Panc1 (cell line): Measurements from ENCODE around the gene ANKRD55. TPM values are rescaled to one million over a fixed set of nuclear protein-coding genes. Genes with fewer than 3 reads are reported as not detected.

Experiments
- ATAC-seq: fragments of 200-7000 bp; cut with Tn5 transposase; 2 replicates; pipeline ENCODE4 v1.9.1; 2020; ENCODE audit warnings: mild to moderate bottlenecking, moderate library complexity
- BruUV-seq: library from RNA; stranded (reverse); fragments of 400-500 nt; replicated peaks from 2 replicates; lab custom pipeline; 2021; lab: Mats Ljungman, UMichigan
- CTCF ChIA-PET: fragments of 300-600 bp; sonication (Branson Sonifier 250); formaldehyde crosslinking; loops from one replicate; lab custom pipeline; 2022; ENCODE audit warnings: antibody characterized with exemption; lab: Charles Lee
- POLR2A ChIA-PET: fragments of 300-600 bp; sonication (Branson Sonifier 250); formaldehyde crosslinking; loops from one replicate; lab custom pipeline; 2022; ENCODE audit warnings: antibody characterized with exemption; lab: Charles Lee
- DNase-seq: peaks from one replicate; pipeline ENCODE4 v3.0.0-alpha.2; 2010; ENCODE audit warnings: low read depth, low spot score
- H3K27ac ChIP-seq: 2 replicates; pipeline ENCODE4 v1.5.1; 2011; ENCODE audit warnings: mild to moderate bottlenecking, low read length, inconsistent platforms
- H3K27me3 ChIP-seq: fragments of 200-500 bp; sonication (Bioruptor generic); 2 replicates; pipeline ENCODE4 v1.6.0; 2014; ENCODE audit warnings: low read length, inconsistent platforms; ENCODE audit not compliant: control insufficient read depth, insufficient read depth
- H3K36me3 ChIP-seq: fragments of 200-500 bp; sonication (Bioruptor generic); 2 replicates; pipeline ENCODE4 v1.5.1; 2014; ENCODE audit warnings: inconsistent platforms, mild to moderate bottlenecking, low read length, moderate library complexity; ENCODE audit not compliant: control insufficient read depth, insufficient read depth
- H3K4me1 ChIP-seq: 2 replicates; pipeline ENCODE4 v1.5.1; 2011; ENCODE audit warnings: inconsistent platforms, mild to moderate bottlenecking, low read length, moderate library complexity; ENCODE audit not compliant: control insufficient read depth, insufficient read depth
- H3K4me3 ChIP-seq, 2 experiments: 2 replicates each; pipeline ENCODE4 v1.5.1; 2011 to 2012; ENCODE audit warnings: low read depth in 2 of 2, low read length in 2 of 2, mild to moderate bottlenecking in 2 of 2, inconsistent platforms in 1 of 2, moderate library complexity in 1 of 2
- H3K9me3 ChIP-seq: fragments of 200-500 bp; sonication (Bioruptor generic); 2 replicates; pipeline ENCODE4 v1.5.1; 2014; ENCODE audit warnings: low read depth, mild to moderate bottlenecking, inconsistent platforms, low read length, moderate library complexity; ENCODE audit not compliant: control insufficient read depth, insufficient read depth
- CTCF ChIP-seq: fragments of 450-650 bp; IDR thresholded peaks from 2 replicates; pipeline ENCODE4 v1.5.1; 2017; ENCODE audit warnings: mild to moderate bottlenecking
- POLR2AphosphoS5 ChIP-seq: IDR thresholded peaks from 2 replicates; pipeline ENCODE4 v1.6.1; 2012; ENCODE audit warnings: mild to moderate bottlenecking, low read depth, low read length, moderate library complexity
- REST ChIP-seq, 2 experiments: IDR thresholded peaks; 2 replicates each; pipeline ENCODE4 v1.6.1; 2011 to 2012; ENCODE audit warnings: low read depth in 2 of 2, control low read depth in 1 of 2, low read length in 1 of 2, mild to moderate bottlenecking in 1 of 2, moderate library complexity in 1 of 2; ENCODE audit not compliant: insufficient read depth in 1 of 2
- SIN3A ChIP-seq: IDR thresholded peaks from 2 replicates; pipeline ENCODE4 v1.6.1; 2012; ENCODE audit warnings: low read depth, mild to moderate bottlenecking, low read length, moderate library complexity, borderline replicate concordance; ENCODE audit not compliant: insufficient read depth
- TCF7L2 ChIP-seq: IDR thresholded peaks from 2 replicates; pipeline ENCODE4 v1.6.1; 2011; ENCODE audit warnings: mild to moderate bottlenecking, low read depth, low read length, inconsistent platforms
- in situ Hi-C: cut with HindIII; loops from 2 replicates; pipeline ENCODE4 v1.10.0; 2016; ENCODE audit warnings: low sequenced_read_pairs, low pct_unique_long_range_greater_than_20kb
- intact Hi-C: fragments of 100-400 bp; cut with micrococcal nuclease; formaldehyde crosslinking; loops from one replicate; pipeline ENCODE4 v1.10.0; 2022; ENCODE audit not compliant: unreplicated experiment
- total RNA-seq: library from RNA; stranded (reverse); gene quantifications from one replicate; pipeline ENCODE4 v1.2.1, GENCODE V29; 2021; ENCODE audit not compliant: unreplicated experiment

Gene ANKRD55
- total RNA-seq, 1 experiment from 2014 or later: not detected

GRCh38 chr5:56172241-56172640, 60.9 kb downstream of the ANKRD55 start:
- in situ Hi-C loops (no loop called here), intact Hi-C loops (no loop called here)
- DNase-seq (no peak), ATAC-seq (no peak)
- no peak for TF ChIP-seq SIN3A
- TF ChIP-seq CTCF: no peak
- TF ChIP-seq TCF7L2: no peak
- TF ChIP-seq POLR2AphosphoS5: no peak
- TF ChIP-seq REST (IDR thresholded peaks at IDR 0.05; ENCODE audit: insufficient read depth in 1 of 2, low read depth in 2 of 2, low read length in 1 of 2): no peak
- POLR2A ChIA-PET: interaction anchor here (0.8 kb wide), 1 partner anchor 213 kb away, joined by 5 read pairs; no protein-coding TSS in a partner anchor
- Histone ChIP-seq H3K4me1 (no peaks in the 10 kb centered on the region), H3K9me3 (no peaks in the 10 kb centered on the region), H3K4me3 (no peak overlapping the region), H3K36me3 (no peaks in the 10 kb centered on the region), H3K27ac (no peak overlapping the region), H3K27me3 (no peaks in the 10 kb centered on the region)
- CTCF ChIA-PET: no interaction called here
- no TSS peak for BruUV-seq

DNA sequence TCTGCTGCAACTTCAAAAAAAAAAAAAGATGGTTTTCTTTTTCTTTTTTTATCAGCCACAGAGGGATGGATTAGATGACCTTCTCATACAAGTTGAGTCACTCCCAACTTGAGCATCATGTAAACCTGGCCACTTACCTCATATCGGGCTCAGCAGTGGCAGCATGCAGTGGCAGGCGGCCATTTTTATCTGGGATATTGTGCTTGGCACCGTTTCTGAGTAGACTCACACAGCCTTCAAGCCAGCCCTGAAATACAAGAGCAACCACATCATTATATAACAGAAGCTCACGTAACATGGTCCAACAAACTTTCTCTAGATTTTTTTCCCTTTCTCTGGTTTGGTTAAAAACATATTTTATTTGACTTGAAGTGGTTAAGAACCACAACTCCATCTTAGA, 62.6 kb downstream of the ANKRD55 start:
- Histone ChIP-seq H3K27ac (no peak overlapping the region), H3K27me3 (no peaks in the 10 kb centered on the region), H3K9me3 (no peaks in the 10 kb centered on the region), H3K4me3 (no peak overlapping the region), H3K4me1 (no peaks in the 10 kb centered on the region), H3K36me3 (no peaks in the 10 kb centered on the region)
- no TSS peak for BruUV-seq
- TF ChIP-seq CTCF: no peak
- no peak for TF ChIP-seq REST (IDR thresholded peaks at IDR 0.05; ENCODE audit: insufficient read depth in 1 of 2, low read depth in 2 of 2, low read length in 1 of 2)
- no peak for TF ChIP-seq TCF7L2
- TF ChIP-seq POLR2AphosphoS5: no peak
- TF ChIP-seq SIN3A: no peak
- ATAC-seq (no peak), DNase-seq (no peak)
- intact Hi-C loops: no loop called here
- POLR2A ChIA-PET: no interaction called here
- in situ Hi-C loops: no loop called here
- CTCF ChIA-PET: no interaction called here
